ENCODE data around the gene CLIP4. TPM values are rescaled to one million over a fixed set of nuclear protein-coding genes. Genes with fewer than 3 reads are reported as not detected.

The CLIP4 gene
- total RNA-seq, 1 donor from 2014 or later: 32.8 TPM

- no peak for DNase-seq (ENCODE audit: low spot score)
These were observed 107.4 kb downstream of the CLIP4 start for GRCh38 chr2:29222381-29223179.

- DNase-seq (ENCODE audit: low spot score): no peak
These were observed 108.0 kb downstream of the CLIP4 start for GRCh38 chr2:29223257-29223656.

GRCh38 chr2:29223851-29224692, 108.9 kb downstream of the CLIP4 start:
- peak; percentile 68 for DNase-seq (ENCODE audit: low spot score)

GRCh38 chr2:29224693-29225551, 109.7 kb downstream of the CLIP4 start:
- DNase-seq (ENCODE audit: low spot score): no peak

- no peak for DNase-seq (ENCODE audit: low spot score)
These were observed 110.6 kb downstream of the CLIP4 start for GRCh38 chr2:29225814-29226213.

GRCh38 chr2:29226375-29226774, 111.2 kb downstream of the CLIP4 start:
- no peak for DNase-seq (ENCODE audit: low spot score)

GRCh38 chr2:29226808-29227207, 111.6 kb downstream of the CLIP4 start:
- no peak for DNase-seq (ENCODE audit: low spot score)

GRCh38 chr2:29227935-29228675, 112.9 kb downstream of the CLIP4 start:
- DNase-seq (ENCODE audit: low spot score): no peak

GRCh38 chr2:29228947-29229346, 113.7 kb downstream of the CLIP4 start:
- no peak for DNase-seq (ENCODE audit: low spot score)

- DNase-seq (ENCODE audit: low spot score): no peak
These were observed 114.4 kb downstream of the CLIP4 start for GRCh38 chr2:29229640-29230039.

- DNase-seq (ENCODE audit: low spot score): no peak
These were observed 116.8 kb downstream of the CLIP4 start for GRCh38 chr2:29232041-29232440.

GRCh38 chr2:29233428-29233827, 118.2 kb downstream of the CLIP4 start:
- DNase-seq (ENCODE audit: low spot score): peak; percentile 62

- DNase-seq (ENCODE audit: low spot score): no peak
These were observed 120.2 kb downstream of the CLIP4 start for GRCh38 chr2:29235411-29235810.

GRCh38 chr2:29236074-29236473, 120.9 kb downstream of the CLIP4 start:
- no peak for DNase-seq (ENCODE audit: low spot score)

GRCh38 chr2:29238497-29238896, 123.3 kb downstream of the CLIP4 start:
- no peak for DNase-seq (ENCODE audit: low spot score)

Other genes with a start within 250 kb of the CLIP4 start
- gene TRMT61B, start 245.1 kb upstream of the CLIP4 start, total RNA-seq: 22.8 TPM
- 92.4 TPM for gene WDR43, start 220.7 kb upstream of the CLIP4 start, total RNA-seq
- gene TOGARAM2, start 134.1 kb upstream of the CLIP4 start, total RNA-seq: 0.31 TPM
- gene PCARE, start 40.9 kb upstream of the CLIP4 start, total RNA-seq: not detected

Data from ureter (tissue), 1 donor.